ENCODE data around the gene PRDM12. TPM values are rescaled to one million over a fixed set of nuclear protein-coding genes. Genes with fewer than 3 reads are reported as not detected.

PRDM12 gene
- total and polyA plus RNA-seq, 7 donors: 0.03 to 0.17 (median 0.06) TPM; not detected in 4

GRCh38 chr9:130732136-130732535 is 67.7 kb downstream of the PRDM12 start:
- 42 to 73% (median 52%) methylated on average over 2 of the region's 2 CpGs for WGBS, 3 donors
- no peak overlapping the region for H3K27ac ChIP-seq
- no peak for TF ChIP-seq CTCF (IDR thresholded peaks at IDR 0.05)

More at GRCh38 chr9:130732136-130732535, 67.7 kb downstream of the PRDM12 start:
- intact Hi-C loops (cut with DNase I): no loop called here
- H3K36me3 ChIP-seq (ENCODE audit: insufficient read depth in 1 of 2, low read depth in 1 of 2): no peaks in the 10 kb centered on the region
- no peaks in the 10 kb centered on the region for H3K27me3 ChIP-seq (ENCODE audit: insufficient read depth in 3 of 3, low read length in 2 of 3)
- H3K4me1 ChIP-seq: peaks cover 10% of the 10 kb centered on the region
- no peaks in the 10 kb centered on the region for H3K9me3 ChIP-seq
- no peak overlapping the region for H3K4me3 ChIP-seq
- no peak for ATAC-seq
- DNase-seq: no peak

Other genes starting within 250 kb of the PRDM12 start
- 10 to 100 TPM; 36.5 to 74.4 (median 67.9) TPM for gene ASS1, start 219.6 kb upstream of the PRDM12 start, total RNA-seq
- 10 to 100 TPM; 31.0 to 71.5 (median 37.0) TPM for gene ASS1, start 219.6 kb upstream of the PRDM12 start, polyA plus RNA-seq
- 10 to 100 TPM; 14.3 to 17.9 (median 16.6) TPM for gene FUBP3, start 85.0 kb upstream of the PRDM12 start, total RNA-seq
- 10 to 100 TPM in 2 of 3 donors, 1 to 10 TPM in 1; 7.5 to 20.7 (median 13.0) TPM for gene FUBP3, start 85.0 kb upstream of the PRDM12 start, polyA plus RNA-seq
- gene EXOSC2, start 29.2 kb downstream of the PRDM12 start, total RNA-seq: 10 to 100 TPM; 14.4 to 19.7 (median 16.1) TPM
- gene EXOSC2, start 29.2 kb downstream of the PRDM12 start, polyA plus RNA-seq: 10 to 100 TPM; 11.8 to 25.0 (median 15.5) TPM
- gene ABL1, start 170.7 kb downstream of the PRDM12 start, total RNA-seq: 10 to 100 TPM; 30.6 to 41.0 (median 34.5) TPM
- 10 to 100 TPM; 15.5 to 31.2 (median 26.4) TPM for gene ABL1, start 170.7 kb downstream of the PRDM12 start, polyA plus RNA-seq
- not detected for gene QRFP, start 232.2 kb downstream of the PRDM12 start, total RNA-seq
- under 1 TPM in 2 of 3 donors, not detected in 1; 0.01 to 0.03 TPM for gene QRFP, start 232.2 kb downstream of the PRDM12 start, polyA plus RNA-seq